ENCODE data around the gene NOX3.

GRCh38 chr6:155443168-155443567 is 12.5 kb downstream of the NOX3 start:
- TF ChIP-seq FOS (IDR thresholded peaks at IDR 0.05; ENCODE audit: borderline replicate concordance, extremely low read depth, insufficient read length), result no peak
- no peak for TF ChIP-seq ZNF384 (IDR thresholded peaks at IDR 0.05; ENCODE audit: borderline replicate concordance, low read depth, low read length)
- TF ChIP-seq CTCF (IDR thresholded peaks at IDR 0.05 in 2 of 3, conservative IDR thresholded peaks at IDR 0.05 in 1 of 3; ENCODE audit: control insufficient read depth in 2 of 3, extremely low read depth in 1 of 3, insufficient read depth in 1 of 3, low read depth in 3 of 3, low read length in 3 of 3), result no peak
- TF ChIP-seq MXI1 (IDR thresholded peaks at IDR 0.05; ENCODE audit: low read depth, low read length), result no peak
- TF ChIP-seq EGR1 (IDR thresholded peaks at IDR 0.05; ENCODE audit: borderline replicate concordance in 1 of 2, low read depth in 2 of 2, low read length in 2 of 2), result no peak
- no peak for TF ChIP-seq JUND (IDR thresholded peaks at IDR 0.05; ENCODE audit: low read depth, low read length)
- no peak for TF ChIP-seq SRF (IDR thresholded peaks at IDR 0.05; ENCODE audit: low read depth in 2 of 2, low read length in 2 of 2)
- TF ChIP-seq TCF12 (IDR thresholded peaks at IDR 0.05; ENCODE audit: low read depth, low read length), result no peak
- no peak for TF ChIP-seq HDAC2 (IDR thresholded peaks at IDR 0.05)
